Measurements from ENCODE around the gene TGM3. TPM values are rescaled to one million over a fixed set of nuclear protein-coding genes. Genes with fewer than 3 reads are reported as not detected.
"Not testable (repeated sequence)": the region's sequence is repeated elsewhere in the genome, so short reads cannot be mapped to it uniquely, and the experiment has no call there.

The TGM3 gene
- total RNA-seq, 1 donor, result not detected

DNA sequence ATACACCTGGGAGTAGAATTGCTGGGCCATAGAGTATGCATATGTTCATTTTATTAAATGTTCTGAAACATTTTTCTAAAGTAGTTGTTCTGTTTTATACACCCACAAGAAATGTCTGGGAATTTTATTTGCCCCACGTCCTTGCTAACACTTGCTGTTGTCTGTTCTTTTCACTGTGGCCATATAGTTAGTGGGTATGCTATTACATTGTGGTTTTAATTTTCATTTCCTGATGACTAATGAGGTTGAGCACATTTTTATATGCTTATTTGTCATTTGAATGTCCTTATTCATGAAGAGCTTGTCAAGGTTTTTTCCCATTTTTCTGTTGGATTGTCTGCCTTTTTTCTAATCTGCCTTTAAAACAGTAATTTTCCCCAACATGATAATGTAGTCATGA lies 41.5 kb upstream of the TGM3 start:
- TF ChIP-seq, protein P1, sequence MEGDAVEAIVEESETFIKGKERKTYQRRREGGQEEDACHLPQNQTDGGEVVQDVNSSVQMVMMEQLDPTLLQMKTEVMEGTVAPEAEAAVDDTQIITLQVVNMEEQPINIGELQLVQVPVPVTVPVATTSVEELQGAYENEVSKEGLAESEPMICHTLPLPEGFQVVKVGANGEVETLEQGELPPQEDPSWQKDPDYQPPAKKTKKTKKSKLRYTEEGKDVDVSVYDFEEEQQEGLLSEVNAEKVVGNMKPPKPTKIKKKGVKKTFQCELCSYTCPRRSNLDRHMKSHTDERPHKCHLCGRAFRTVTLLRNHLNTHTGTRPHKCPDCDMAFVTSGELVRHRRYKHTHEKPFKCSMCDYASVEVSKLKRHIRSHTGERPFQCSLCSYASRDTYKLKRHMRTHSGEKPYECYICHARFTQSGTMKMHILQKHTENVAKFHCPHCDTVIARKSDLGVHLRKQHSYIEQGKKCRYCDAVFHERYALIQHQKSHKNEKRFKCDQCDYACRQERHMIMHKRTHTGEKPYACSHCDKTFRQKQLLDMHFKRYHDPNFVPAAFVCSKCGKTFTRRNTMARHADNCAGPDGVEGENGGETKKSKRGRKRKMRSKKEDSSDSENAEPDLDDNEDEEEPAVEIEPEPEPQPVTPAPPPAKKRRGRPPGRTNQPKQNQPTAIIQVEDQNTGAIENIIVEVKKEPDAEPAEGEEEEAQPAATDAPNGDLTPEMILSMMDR (IDR thresholded peaks at IDR 0.05; ENCODE audit: insufficient read depth, low read depth, low read length), result no peak
- no peak for DNase-seq (ENCODE audit: low read depth)
- no peak overlapping the region for H3K4me3 ChIP-seq (ENCODE audit: low read depth, low read length)

DNA sequence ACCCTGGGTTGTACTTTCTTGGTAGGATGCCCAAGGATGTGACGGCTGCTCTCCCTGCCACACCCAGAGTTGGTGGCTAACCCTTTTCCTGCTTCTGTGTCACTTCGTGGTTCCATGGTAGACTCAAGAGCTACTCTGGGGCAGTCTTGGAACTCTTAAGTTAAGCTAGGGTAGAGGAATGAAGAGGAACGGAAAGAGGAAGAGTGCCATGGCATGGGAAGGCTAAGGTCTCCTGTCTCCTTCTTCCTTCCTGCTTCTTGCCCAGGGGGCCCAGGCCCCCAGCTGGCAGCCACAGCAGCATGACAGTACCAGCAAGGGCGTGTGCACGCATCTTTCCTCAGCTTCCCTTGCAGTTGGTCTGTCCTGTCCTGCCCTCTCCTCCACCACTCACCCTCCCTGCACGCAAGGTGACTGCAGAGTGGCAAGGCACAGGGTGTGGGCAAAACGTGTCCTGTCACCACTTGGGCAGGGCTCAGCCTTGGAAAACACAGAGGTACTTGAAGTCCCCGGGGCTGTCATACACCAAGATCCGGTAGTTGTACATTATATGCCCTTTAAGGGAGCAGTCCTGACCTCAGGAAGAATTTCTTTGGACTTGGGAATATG lies 39.8 kb upstream of the TGM3 start:
- no peak for DNase-seq (ENCODE audit: low read depth)
- TF ChIP-seq, protein P1 (IDR thresholded peaks at IDR 0.05; ENCODE audit: insufficient read depth, low read depth, low read length), result no peak
- no peak overlapping the region for H3K4me3 ChIP-seq (ENCODE audit: low read depth, low read length)

DNA sequence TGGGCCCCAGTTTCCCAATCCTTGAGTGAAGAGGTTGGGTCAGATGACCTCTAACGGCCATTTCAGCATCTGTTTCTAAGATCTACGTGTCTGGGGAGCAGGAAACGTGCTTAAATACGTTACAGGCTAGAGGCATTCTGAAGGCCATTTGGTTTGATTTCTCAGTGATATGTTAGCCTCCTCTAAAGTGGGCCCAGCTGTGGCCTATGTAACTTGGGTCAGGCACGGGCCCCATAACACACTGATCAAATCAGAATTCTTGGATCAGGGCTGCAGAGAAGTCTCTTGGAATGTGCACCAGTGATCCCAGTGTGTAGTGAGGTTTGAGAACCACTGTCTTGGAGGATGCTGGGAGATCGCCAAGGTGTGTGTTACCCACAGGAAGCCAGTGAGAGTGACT lies 36.1 kb upstream of the TGM3 start:
- TF ChIP-seq, protein P1 (IDR thresholded peaks at IDR 0.05; ENCODE audit: insufficient read depth, low read depth, low read length), result no peak
- H3K4me3 ChIP-seq (ENCODE audit: low read depth, low read length), result no peak overlapping the region
- DNase-seq (ENCODE audit: low read depth), result no peak

DNA sequence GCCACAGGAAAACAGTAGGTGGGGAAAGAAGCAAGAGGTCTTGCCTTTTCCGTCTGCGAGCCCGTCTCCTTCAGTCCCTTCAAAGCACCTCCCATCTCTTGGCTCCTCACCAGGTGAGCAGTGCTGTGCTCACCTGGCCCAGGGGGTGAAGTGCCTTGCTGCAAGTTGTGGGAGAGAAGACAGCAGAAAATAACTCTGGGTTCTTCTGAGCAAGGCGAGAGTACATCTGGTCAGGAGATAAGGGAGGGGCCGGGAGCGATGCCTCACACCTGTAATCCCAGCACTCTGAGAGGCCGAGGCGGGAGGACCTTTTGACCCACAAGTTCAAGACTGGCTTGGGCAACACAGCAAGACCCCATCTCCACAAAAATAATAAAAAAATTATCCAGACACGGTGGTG lies 35.6 kb upstream of the TGM3 start:
- no peak for DNase-seq (ENCODE audit: low read depth)
- H3K4me3 ChIP-seq (ENCODE audit: low read depth, low read length), result no peak overlapping the region
- TF ChIP-seq, protein P1 (IDR thresholded peaks at IDR 0.05; ENCODE audit: insufficient read depth, low read depth, low read length), result no peak

DNA sequence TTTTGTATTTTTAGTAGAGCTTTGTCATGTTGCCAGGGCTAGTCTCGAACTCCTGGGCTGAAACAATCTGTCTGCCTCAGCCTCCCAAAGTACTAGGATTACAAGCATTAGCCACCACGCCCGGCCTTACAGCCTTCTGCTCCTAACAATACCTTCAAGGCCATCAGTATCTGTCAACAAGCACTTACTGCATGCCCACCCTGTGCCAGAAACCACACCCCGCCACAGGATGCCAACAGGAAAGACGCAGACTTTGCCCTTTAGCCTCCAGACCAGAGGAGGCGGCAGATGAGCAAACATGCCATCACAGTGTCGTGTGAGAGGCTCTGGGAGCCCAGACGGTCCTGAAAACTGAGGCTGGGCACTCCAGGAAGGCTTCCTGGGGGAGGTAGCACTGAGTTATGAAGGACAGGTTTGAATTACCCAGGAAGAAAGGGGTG lies 34.7 kb upstream of the TGM3 start:
- DNase-seq (ENCODE audit: low read depth), result no peak
- TF ChIP-seq, protein P1 (IDR thresholded peaks at IDR 0.05; ENCODE audit: insufficient read depth, low read depth, low read length), result no peak
- H3K4me3 ChIP-seq (ENCODE audit: low read depth, low read length), result no peak overlapping the region

DNA sequence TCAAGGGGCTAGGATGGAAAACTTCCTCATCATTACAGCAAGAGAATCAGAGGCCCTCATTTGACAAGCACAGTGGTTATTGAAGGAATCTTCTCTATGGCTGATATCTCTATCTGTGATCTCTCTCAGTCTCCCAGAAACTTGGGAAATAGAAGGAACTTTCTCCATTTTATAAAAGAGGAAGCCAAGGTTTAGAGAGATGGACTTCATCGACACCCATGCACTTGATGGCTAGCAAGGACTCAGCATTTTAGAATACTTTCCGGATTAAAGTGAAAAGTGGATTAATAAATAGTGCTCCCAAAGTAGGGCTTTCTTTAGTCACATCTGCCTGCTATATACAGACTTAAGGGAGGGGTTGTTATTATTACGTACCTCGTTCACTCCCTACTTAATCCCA lies 34.2 kb upstream of the TGM3 start:
- no peak for DNase-seq (ENCODE audit: low read depth)
- TF ChIP-seq, protein P1 (IDR thresholded peaks at IDR 0.05; ENCODE audit: insufficient read depth, low read depth, low read length), result no peak
- no peak overlapping the region for H3K4me3 ChIP-seq (ENCODE audit: low read depth, low read length)

DNA sequence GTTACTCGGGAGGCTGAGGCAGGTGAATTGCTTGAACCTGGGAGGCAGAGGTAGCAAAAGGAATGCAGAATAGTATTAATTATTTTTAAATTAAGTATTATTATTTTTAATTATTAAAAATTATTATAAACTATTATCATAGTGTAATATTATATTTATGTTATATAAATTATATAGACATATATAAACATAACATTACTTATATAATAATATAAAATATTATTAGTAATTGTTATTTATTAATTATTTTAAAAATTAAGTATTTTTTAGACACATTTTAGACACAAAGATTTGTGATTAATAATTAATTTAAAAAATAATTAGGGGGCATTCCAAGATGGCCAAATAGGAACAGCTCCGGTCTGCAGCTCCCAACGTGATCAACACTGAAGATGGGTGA lies 31.7 kb upstream of the TGM3 start:
- TF ChIP-seq, protein P1 (IDR thresholded peaks at IDR 0.05; ENCODE audit: insufficient read depth, low read depth, low read length), result no peak
- no peak for DNase-seq (ENCODE audit: low read depth)

DNA sequence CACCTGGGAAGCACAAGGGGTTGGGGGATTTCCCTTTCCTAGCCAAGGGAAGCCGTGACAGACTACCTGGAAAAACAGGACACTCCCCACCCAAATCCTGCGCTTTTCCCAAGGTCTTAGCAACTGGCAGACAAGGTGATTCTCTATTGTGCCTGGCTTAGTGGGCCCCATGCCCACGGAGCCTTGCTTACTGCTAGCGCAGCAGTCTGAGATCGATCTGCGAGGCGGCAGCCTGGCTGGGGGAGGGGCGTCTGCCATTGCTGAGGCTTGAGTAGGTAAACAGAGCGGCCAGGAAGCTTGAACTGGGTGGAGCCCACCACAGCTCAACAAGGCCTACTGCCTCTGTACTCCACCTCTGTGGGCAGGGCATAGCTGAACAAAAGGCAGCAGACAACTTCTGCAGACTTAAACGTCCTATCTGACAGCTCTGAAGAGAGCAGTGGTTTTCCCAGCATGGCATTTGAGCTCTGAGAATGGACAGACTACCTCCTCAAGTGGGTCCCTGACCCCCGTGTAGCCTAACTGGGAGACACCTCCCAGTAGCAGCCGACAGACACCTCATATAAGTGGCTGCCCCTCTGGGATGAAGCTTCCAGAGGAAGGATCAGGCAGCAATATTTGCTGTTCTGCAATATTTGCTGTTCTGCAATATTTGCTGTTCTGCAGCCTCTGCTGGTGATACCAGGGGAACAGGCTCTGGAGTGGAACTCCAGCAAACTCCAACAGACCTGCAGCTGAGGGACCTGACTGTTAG lies 31.0 kb upstream of the TGM3 start:
- H3K4me3 ChIP-seq (ENCODE audit: low read depth, low read length), result not testable (repeated sequence)

More for the DNA sequence above, 31.7 kb upstream of the TGM3 start:
- no peak overlapping the region for H3K4me3 ChIP-seq (ENCODE audit: low read depth, low read length)

More for the DNA sequence above, 31.0 kb upstream of the TGM3 start:
- not testable (repeated sequence) for DNase-seq (ENCODE audit: low read depth)
